VCaP (cell line): ENCODE measurements around the gene TRPV5.

Experiments used
- H3K27ac ChIP-seq: fragments of 450-650 bp; 2 replicates; pipeline ENCODE4 v1.5.1; 2017
- TF ChIP-seq, protein P1 (sequence below): fragments of 450-650 bp; conservative IDR thresholded peaks from 2 replicates; pipeline ENCODE4 v1.5.1; 2017; ENCODE audit warnings: mild to moderate bottlenecking, moderate library complexity

Gene TRPV5

GRCh38 chr7:142880876-142881505, 52.6 kb downstream of the TRPV5 start:
- TF ChIP-seq, protein P1, sequence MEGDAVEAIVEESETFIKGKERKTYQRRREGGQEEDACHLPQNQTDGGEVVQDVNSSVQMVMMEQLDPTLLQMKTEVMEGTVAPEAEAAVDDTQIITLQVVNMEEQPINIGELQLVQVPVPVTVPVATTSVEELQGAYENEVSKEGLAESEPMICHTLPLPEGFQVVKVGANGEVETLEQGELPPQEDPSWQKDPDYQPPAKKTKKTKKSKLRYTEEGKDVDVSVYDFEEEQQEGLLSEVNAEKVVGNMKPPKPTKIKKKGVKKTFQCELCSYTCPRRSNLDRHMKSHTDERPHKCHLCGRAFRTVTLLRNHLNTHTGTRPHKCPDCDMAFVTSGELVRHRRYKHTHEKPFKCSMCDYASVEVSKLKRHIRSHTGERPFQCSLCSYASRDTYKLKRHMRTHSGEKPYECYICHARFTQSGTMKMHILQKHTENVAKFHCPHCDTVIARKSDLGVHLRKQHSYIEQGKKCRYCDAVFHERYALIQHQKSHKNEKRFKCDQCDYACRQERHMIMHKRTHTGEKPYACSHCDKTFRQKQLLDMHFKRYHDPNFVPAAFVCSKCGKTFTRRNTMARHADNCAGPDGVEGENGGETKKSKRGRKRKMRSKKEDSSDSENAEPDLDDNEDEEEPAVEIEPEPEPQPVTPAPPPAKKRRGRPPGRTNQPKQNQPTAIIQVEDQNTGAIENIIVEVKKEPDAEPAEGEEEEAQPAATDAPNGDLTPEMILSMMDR, result peak; percentile 86
- H3K27ac ChIP-seq, result peak overlapping the region; percentile 24; the same call in 1 of the 2 replicates

DNA sequence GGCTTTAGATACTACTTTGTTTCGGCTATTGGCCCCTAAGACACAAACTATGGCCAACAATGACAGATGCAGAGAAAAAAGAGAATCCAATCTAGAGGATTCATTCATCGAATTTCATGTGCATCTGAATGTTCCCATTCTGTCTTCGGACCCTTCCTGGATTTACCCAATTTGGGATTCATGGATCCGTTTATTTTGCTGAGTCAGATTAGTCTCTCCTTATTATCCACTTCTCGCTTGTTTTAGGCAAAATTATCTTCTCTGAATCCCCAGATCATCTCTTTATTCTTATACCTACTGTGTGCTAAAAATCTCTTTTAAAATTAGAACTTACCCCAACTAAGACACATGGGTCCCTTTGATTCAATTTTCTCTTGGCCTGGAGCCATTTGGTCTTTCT, 54.5 kb downstream of the TRPV5 start:
- H3K27ac ChIP-seq, result no peak overlapping the region
- TF ChIP-seq, protein P1, result no peak

DNA sequence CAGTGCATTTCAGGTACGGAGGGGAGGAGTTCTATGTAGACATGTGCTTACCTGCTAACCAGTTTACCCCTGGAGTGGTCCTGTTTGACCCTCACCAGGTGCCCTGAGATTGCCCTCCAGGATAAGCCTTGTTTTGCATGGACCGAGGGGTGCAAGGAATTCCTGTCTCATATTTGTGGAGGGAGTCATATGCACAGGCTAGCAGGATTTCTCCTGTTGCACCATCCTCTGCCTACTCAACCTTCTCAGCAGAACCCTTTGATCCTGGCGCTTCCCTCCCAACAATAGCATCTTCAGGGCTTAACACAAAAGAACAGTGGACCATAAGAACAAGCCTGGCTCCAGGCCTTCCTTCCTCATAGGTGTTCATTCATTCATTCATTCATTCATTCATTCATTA, 55.2 kb downstream of the TRPV5 start:
- TF ChIP-seq, protein P1, result no peak
- no peak overlapping the region for H3K27ac ChIP-seq

- TF ChIP-seq, protein P1, result no peak
- no peak overlapping the region for H3K27ac ChIP-seq
These were observed 56.3 kb downstream of the TRPV5 start for GRCh38 chr7:142876991-142877910.

GRCh38 chr7:142876236-142876960, 57.1 kb downstream of the TRPV5 start:
- no peak overlapping the region for H3K27ac ChIP-seq
- TF ChIP-seq, protein P1, result no peak

GRCh38 chr7:142875456-142875855, 58.1 kb downstream of the TRPV5 start:
- TF ChIP-seq, protein P1, result no peak

GRCh38 chr7:142874837-142875236, 58.7 kb downstream of the TRPV5 start:
- TF ChIP-seq, protein P1, result no peak

More at GRCh38 chr7:142875456-142875855, 58.1 kb downstream of the TRPV5 start:
- H3K27ac ChIP-seq, result no peak overlapping the region

More at GRCh38 chr7:142874837-142875236, 58.7 kb downstream of the TRPV5 start:
- H3K27ac ChIP-seq, result no peak overlapping the region
